HepG2 (cell line): Measurements from ENCODE around the gene UNC5CL. TPM values are rescaled to one million over a fixed set of nuclear protein-coding genes. Genes with fewer than 3 reads are reported as not detected.

Experiments
- AHDC1 ChIP-seq: sonication (generic); formaldehyde crosslinking; IDR thresholded peaks from 2 replicates; pipeline ENCODE4 v1.5.1; 2020; ENCODE audit warnings: mild to moderate bottlenecking, missing genetic modification reagents, borderline replicate concordance
- DMTF1 ChIP-seq: sonication (generic); formaldehyde crosslinking; IDR thresholded peaks from 2 replicates; pipeline ENCODE4 v1.4.0; 2020; ENCODE audit warnings: mild to moderate bottlenecking, missing genetic modification reagents
- GLI4 ChIP-seq: sonication (generic); formaldehyde crosslinking; IDR thresholded peaks from 2 replicates; pipeline ENCODE4 v1.5.1; 2020; ENCODE audit warnings: missing genetic modification reagents, mild to moderate bottlenecking, moderate library complexity, borderline replicate concordance
- IKZF5 ChIP-seq: IDR thresholded peaks from 2 replicates; pipeline ENCODE4 v1.6.1; 2018; ENCODE audit warnings: missing genetic modification reagents, mild to moderate bottlenecking, missing compliant biosample characterization
- KDM3A ChIP-seq: IDR thresholded peaks from 2 replicates; pipeline ENCODE4 v1.6.1; 2018; ENCODE audit warnings: low read depth, missing compliant biosample characterization
- KLF12 ChIP-seq: sonication (generic); formaldehyde crosslinking; IDR thresholded peaks from 2 replicates; pipeline ENCODE4 v1.4.0; 2020; ENCODE audit warnings: missing genetic modification reagents, borderline replicate concordance
- NR2F1 ChIP-seq, 2 experiments: fragments of 450-650 bp in 1 of 2; formaldehyde crosslinking in 1 of 2; IDR thresholded peaks; 2 replicates each; pipeline versions ENCODE4 v1.5.0 to v1.6.1; 2016 to 2020; ENCODE audit warnings: mild to moderate bottlenecking in 1 of 2, missing compliant biosample characterization in 1 of 2, missing genetic modification reagents in 1 of 2, moderate library complexity in 1 of 2
- SAP130 ChIP-seq: IDR thresholded peaks from 2 replicates; pipeline ENCODE4 v1.6.1; 2016; ENCODE audit warnings: low read depth
- SMAD9 ChIP-seq: sonication (generic); formaldehyde crosslinking; IDR thresholded peaks from 2 replicates; pipeline ENCODE4 v1.5.1; 2020; ENCODE audit warnings: mild to moderate bottlenecking, missing genetic modification reagents
- TBP ChIP-seq: sonication (generic); formaldehyde crosslinking; IDR thresholded peaks from 2 replicates; pipeline ENCODE4 v1.5.0; 2020; ENCODE audit warnings: missing genetic modification reagents
- ZNF12 ChIP-seq: sonication (generic); formaldehyde crosslinking; IDR thresholded peaks from 2 replicates; pipeline ENCODE4 v1.5.0; 2020; ENCODE audit warnings: missing genetic modification reagents
- ZNF335 ChIP-seq: sonication (generic); formaldehyde crosslinking; IDR thresholded peaks from 2 replicates; pipeline ENCODE4 v1.4.0; 2020; ENCODE audit warnings: missing genetic modification reagents
- ZNF776 ChIP-seq: sonication (generic); formaldehyde crosslinking; IDR thresholded peaks from 2 replicates; pipeline ENCODE4 v1.4.0; 2020; ENCODE audit warnings: mild to moderate bottlenecking, missing genetic modification reagents
- polyA plus RNA-seq, 8 experiments: library from polyadenylated mRNA; depleted of rRNA in 3 of 8; stranded (reverse) in 7 of 8; unstranded in 1 of 8; fragments of >200 nt; fragmentation: Illumina TruSeq in 4 of 8; extraction: Trizol in 4 of 8; gene quantifications; 2 replicates each; pipeline versions ENCODE4 v1.2.1 to v1.2.3, GENCODE V29; 2011 to 2016; ENCODE audit warnings: low read depth in 4 of 8, missing spikeins in 1 of 8, mixed read lengths in 1 of 8; ENCODE audit not compliant: insufficient read depth in 1 of 8
- total RNA-seq, 5 experiments: library from RNA; depleted of rRNA; stranded (reverse); fragments of >200 nt; fragmentation: Illumina TruSeq; extraction: Trizol; gene quantifications; 2 replicates each; pipeline ENCODE4 v1.2.3, GENCODE V29; 2016; ENCODE audit warnings: low read depth in 1 of 5
- TF ChIP-seq, protein P1 (sequence below): sonication (generic); formaldehyde crosslinking; IDR thresholded peaks from 2 replicates; pipeline ENCODE4 v1.4.0; 2020; ENCODE audit warnings: missing genetic modification reagents, borderline replicate concordance
- TF ChIP-seq, protein P2 (sequence below): sonication (generic); formaldehyde crosslinking; IDR thresholded peaks from 2 replicates; pipeline ENCODE4 v1.9.0; 2022; ENCODE audit warnings: missing genetic modification reagents, mild to moderate bottlenecking, borderline replicate concordance
- TF ChIP-seq, protein P3 (sequence below): sonication (generic); formaldehyde crosslinking; IDR thresholded peaks from 2 replicates; pipeline ENCODE4 v1.4.0; 2020; ENCODE audit warnings: mild to moderate bottlenecking, missing genetic modification reagents

UNC5CL gene
- total and polyA plus RNA-seq, 2 of the 13 experiments (the other 11 are each of a cell fraction or from before 2014, with no cell fraction given) = 2.4 to 2.5 TPM

- no peak for TF ChIP-seq SMAD9 (CRISPR knock-in tag)
- TF ChIP-seq ZNF776 = no peak
- TF ChIP-seq KDM3A = no peak
- TF ChIP-seq, protein P1, sequence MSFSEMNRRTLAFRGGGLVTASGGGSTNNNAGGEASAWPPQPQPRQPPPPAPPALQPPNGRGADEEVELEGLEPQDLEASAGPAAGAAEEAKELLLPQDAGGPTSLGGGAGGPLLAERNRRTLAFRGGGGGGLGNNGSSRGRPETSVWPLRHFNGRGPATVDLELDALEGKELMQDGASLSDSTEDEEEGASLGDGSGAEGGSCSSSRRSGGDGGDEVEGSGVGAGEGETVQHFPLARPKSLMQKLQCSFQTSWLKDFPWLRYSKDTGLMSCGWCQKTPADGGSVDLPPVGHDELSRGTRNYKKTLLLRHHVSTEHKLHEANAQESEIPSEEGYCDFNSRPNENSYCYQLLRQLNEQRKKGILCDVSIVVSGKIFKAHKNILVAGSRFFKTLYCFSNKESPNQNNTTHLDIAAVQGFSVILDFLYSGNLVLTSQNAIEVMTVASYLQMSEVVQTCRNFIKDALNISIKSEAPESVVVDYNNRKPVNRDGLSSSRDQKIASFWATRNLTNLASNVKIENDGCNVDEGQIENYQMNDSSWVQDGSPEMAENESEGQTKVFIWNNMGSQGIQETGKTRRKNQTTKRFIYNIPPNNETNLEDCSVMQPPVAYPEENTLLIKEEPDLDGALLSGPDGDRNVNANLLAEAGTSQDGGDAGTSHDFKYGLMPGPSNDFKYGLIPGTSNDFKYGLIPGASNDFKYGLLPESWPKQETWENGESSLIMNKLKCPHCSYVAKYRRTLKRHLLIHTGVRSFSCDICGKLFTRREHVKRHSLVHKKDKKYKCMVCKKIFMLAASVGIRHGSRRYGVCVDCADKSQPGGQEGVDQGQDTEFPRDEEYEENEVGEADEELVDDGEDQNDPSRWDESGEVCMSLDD = no peak
- TF ChIP-seq, protein P2, sequence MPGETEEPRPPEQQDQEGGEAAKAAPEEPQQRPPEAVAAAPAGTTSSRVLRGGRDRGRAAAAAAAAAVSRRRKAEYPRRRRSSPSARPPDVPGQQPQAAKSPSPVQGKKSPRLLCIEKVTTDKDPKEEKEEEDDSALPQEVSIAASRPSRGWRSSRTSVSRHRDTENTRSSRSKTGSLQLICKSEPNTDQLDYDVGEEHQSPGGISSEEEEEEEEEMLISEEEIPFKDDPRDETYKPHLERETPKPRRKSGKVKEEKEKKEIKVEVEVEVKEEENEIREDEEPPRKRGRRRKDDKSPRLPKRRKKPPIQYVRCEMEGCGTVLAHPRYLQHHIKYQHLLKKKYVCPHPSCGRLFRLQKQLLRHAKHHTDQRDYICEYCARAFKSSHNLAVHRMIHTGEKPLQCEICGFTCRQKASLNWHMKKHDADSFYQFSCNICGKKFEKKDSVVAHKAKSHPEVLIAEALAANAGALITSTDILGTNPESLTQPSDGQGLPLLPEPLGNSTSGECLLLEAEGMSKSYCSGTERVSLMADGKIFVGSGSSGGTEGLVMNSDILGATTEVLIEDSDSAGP (CRISPR knock-in tag) = no peak
- TF ChIP-seq SAP130 (CRISPR knock-in tag) = no peak; the same call in 1 of the 2 replicates
- no peak for TF ChIP-seq GLI4 (CRISPR knock-in tag)
- TF ChIP-seq ZNF335 (CRISPR knock-in tag) = no peak
- no peak for TF ChIP-seq AHDC1 (CRISPR knock-in tag)
- no peak for TF ChIP-seq DMTF1 (CRISPR knock-in tag)
- TF ChIP-seq TBP (CRISPR knock-in tag) = no peak
- TF ChIP-seq IKZF5 (CRISPR knock-in tag) = peak; percentile 58; the same call in 1 of the 2 replicates
- 0 out of 2 replicates have a peak, but pooled peaks have one; percentile 23 for TF ChIP-seq ZNF12 (CRISPR knock-in tag)
- no peak for TF ChIP-seq KLF12 (CRISPR knock-in tag)
- TF ChIP-seq NR2F1 (CRISPR knock-in tag; IDR thresholded peaks at IDR 0.05) = peak in 1 of 2 experiments; percentile 53; a peak in 1 of 4 replicates
- TF ChIP-seq, protein P3, sequence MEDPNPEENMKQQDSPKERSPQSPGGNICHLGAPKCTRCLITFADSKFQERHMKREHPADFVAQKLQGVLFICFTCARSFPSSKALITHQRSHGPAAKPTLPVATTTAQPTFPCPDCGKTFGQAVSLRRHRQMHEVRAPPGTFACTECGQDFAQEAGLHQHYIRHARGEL = no peak
Observed at GRCh38 chr6:40999569-40999968, 39.5 kb downstream of the UNC5CL start (continued).
